GM12801 (cell line): ENCODE measurements around the gene SMCR8.

Source experiments
- TF ChIP-seq, protein P1 (sequence below): IDR thresholded peaks from one replicate; pipeline ENCODE4 v1.5.1; 2011; ENCODE audit warnings: control low read depth; ENCODE audit not compliant: insufficient read length; ENCODE audit errors: extremely low read depth

Gene SMCR8

DNA sequence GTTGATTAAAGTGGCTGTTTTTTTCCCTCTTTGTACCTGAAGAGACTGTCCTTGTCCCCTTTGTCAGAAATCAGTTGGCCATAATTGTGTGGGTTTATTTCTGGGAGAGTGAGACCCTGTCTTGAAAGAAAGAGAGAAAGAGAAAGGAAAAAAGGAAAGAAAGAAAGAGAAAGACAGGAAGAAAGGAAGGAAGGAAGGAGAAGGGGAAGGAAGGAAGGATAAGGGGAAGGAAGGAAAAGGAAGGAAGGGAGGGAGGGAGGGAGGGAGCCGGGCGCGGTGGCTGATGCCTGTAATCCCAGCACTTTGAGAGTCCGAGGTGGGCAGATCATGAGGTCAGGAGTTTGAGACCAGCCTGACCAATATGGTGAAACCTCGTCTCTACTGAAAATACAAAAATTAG lies 55.7 kb downstream of the SMCR8 start:
- TF ChIP-seq, protein P1, sequence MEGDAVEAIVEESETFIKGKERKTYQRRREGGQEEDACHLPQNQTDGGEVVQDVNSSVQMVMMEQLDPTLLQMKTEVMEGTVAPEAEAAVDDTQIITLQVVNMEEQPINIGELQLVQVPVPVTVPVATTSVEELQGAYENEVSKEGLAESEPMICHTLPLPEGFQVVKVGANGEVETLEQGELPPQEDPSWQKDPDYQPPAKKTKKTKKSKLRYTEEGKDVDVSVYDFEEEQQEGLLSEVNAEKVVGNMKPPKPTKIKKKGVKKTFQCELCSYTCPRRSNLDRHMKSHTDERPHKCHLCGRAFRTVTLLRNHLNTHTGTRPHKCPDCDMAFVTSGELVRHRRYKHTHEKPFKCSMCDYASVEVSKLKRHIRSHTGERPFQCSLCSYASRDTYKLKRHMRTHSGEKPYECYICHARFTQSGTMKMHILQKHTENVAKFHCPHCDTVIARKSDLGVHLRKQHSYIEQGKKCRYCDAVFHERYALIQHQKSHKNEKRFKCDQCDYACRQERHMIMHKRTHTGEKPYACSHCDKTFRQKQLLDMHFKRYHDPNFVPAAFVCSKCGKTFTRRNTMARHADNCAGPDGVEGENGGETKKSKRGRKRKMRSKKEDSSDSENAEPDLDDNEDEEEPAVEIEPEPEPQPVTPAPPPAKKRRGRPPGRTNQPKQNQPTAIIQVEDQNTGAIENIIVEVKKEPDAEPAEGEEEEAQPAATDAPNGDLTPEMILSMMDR, result no peak

DNA sequence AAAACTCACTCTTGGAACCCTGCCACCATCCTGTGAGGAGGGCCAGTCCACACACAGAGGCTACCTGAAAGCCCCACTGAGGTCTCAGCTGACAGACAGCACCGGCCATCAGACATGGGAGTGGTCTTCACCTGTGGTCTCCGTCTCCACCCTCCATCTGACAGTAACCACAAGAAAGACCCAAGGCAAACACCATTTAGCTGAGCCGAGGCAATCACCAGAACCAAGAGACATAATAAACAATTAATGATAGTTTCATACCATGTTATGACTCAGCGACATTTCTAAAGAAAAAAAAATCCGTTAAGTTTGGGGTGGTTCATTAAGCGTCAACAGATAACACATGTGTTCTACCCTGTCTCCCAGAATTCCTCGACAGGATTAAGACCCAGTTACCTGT lies 56.4 kb downstream of the SMCR8 start:
- TF ChIP-seq, protein P1, result no peak

DNA sequence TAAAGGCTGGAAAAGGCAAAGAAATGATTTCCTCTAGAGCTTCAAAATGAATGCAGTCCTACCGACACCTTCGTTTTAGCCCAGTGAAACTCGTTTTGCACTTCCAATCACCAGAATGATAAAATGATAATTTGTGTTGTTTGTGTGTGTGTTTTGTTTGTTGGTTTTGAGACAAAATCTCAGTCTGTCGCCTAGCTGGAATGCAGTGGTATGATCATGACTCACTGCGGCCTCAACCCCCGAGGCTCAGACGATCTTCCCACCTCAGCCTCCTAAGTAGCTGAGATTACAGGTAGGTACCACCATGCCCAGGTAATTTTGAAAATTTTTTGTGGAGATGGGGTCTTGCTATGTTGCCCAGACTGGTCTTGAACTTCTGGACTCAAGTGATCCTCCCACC lies 59.1 kb downstream of the SMCR8 start:
- TF ChIP-seq, protein P1, result no peak
